ENCODE measurements around the gene SLC47A2.

Gene SLC47A2

DNA sequence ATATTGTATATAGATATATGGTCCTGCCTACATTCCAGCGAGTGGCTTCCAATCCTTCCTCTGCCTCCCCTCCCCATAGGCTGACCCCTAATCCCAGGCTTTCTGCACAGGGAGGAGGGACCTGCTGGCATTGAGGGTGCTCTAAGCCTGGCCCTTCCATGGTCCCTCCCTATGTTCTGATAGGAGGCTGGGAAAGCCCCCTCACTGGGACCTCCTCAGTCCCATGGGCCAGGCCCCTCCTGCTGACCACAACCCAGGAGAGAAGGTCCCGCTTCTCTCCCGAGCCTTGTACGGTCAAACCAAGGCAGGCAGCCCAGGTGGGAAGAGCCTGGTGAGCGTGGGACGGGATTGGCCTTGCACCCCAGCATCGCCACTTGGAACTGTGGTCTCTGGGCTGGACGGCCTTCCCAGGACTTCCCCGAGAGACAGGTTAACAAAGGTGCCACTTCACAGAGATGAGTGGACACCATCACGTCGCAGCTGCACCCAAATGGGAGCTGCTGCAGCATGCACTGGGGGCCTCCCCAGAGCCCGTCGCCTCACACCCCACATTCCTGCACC is 30.9 kb upstream of the SLC47A2 start:
- Histone ChIP-seq H3K36me3 (ENCODE audit: control insufficient read depth, insufficient read depth, low read length) (no peaks in the 10 kb centered on the region), H3K27me3 (replicated peaks; ENCODE audit: control insufficient read depth, insufficient read depth, low read length, poor library complexity, severe bottlenecking) (no peaks in the 10 kb centered on the region), H3K4me3 (ENCODE audit: insufficient read depth, low read depth, low read length, poor library complexity, severe bottlenecking) (no peak overlapping the region), H3K4me1 (ENCODE audit: control insufficient read depth, insufficient read depth, low read length, poor library complexity, severe bottlenecking) (peaks cover 6% of the 10 kb centered on the region), H3K27ac (ENCODE audit: insufficient read depth, low read length, poor library complexity, severe bottlenecking) (no peak overlapping the region), H3K9me3 (ENCODE audit: control insufficient read depth, low read length) (no peaks in the 10 kb centered on the region)
- DNase-seq = no peak

DNA sequence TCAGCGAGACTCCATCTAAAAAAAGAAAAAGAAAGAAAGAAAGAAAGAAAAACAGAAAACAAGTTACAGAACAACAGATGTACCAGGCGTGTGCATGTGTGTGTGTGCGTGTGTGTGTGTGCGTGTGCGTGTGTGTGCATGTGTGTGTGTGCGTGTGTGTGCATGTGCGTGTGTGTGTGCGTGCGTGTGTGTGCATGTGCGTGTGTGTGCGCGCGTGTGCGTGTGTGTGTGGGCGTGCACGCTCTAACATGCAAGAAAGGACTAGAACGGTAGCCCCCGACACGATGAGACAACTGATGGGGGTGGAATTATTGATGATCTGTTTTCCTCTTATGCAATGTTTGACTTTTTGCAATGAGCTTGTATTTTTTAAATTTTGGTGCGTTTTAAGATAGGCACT is 30.1 kb upstream of the SLC47A2 start:
- Histone ChIP-seq H3K9me3 (ENCODE audit: control insufficient read depth, low read length) (no peaks in the 10 kb centered on the region), H3K4me1 (ENCODE audit: control insufficient read depth, insufficient read depth, low read length, poor library complexity, severe bottlenecking) (peaks cover 6% of the 10 kb centered on the region), H3K4me3 (ENCODE audit: insufficient read depth, low read depth, low read length, poor library complexity, severe bottlenecking) (no peak overlapping the region), H3K27ac (ENCODE audit: insufficient read depth, low read length, poor library complexity, severe bottlenecking) (no peak overlapping the region), H3K36me3 (ENCODE audit: control insufficient read depth, insufficient read depth, low read length) (no peaks in the 10 kb centered on the region), H3K27me3 (replicated peaks; ENCODE audit: control insufficient read depth, insufficient read depth, low read length, poor library complexity, severe bottlenecking) (no peaks in the 10 kb centered on the region)
- DNase-seq = no peak

DNA sequence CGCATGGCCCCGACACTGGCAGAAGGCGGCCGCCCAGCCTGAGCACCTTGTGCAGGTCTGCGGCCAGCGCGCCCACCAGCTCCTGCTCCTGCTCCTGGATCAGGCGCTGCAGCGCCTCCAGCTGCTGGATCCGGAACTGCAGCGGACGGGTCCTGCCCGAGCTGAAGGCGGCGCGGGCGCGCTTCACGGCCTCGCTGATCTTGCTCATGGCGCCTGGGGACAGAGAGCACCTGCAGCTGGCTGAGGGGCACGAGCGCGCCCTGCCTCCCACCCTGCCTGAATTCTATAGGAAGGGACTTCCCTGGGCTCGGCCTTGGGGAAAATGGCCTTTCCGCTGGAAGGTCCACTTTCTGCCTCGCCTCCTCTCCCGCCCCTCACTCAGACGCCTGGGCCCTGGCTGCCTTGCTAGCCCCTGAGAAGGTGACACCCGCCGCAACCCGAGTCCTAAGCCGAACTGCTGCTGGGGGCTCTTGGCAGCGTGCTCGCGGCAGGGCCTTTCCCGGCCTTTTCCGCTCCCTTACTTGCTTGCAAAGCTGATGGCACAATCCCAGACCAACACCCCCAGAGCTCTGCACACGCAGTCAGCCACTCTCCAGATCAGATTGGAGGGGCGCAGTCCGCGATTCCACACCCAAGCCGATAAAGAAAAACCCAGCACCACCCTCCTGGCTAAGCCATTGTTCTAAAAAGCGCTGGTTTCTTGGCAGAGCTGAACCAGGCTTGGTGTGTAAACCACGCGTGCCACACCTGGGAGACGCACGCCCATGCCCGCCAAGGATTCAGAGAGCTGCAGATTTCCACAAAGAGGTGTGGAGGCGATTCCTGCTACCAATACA is 28.8 kb upstream of the SLC47A2 start:
- no peaks in the 10 kb centered on the region for H3K9me3 ChIP-seq (ENCODE audit: control insufficient read depth, low read length)
- H3K36me3 ChIP-seq (ENCODE audit: control insufficient read depth, insufficient read depth, low read length) = no peaks in the 10 kb centered on the region
- peak; percentile 42 to 68 (median 67) for DNase-seq
- H3K4me1 ChIP-seq (ENCODE audit: control insufficient read depth, insufficient read depth, low read length, poor library complexity, severe bottlenecking) = peaks cover 6% of the 10 kb centered on the region
- no peaks in the 10 kb centered on the region for H3K27me3 ChIP-seq (replicated peaks; ENCODE audit: control insufficient read depth, insufficient read depth, low read length, poor library complexity, severe bottlenecking)
- peak overlapping the region; percentile 52 for H3K4me3 ChIP-seq (ENCODE audit: insufficient read depth, low read depth, low read length, poor library complexity, severe bottlenecking)
- no peak overlapping the region for H3K27ac ChIP-seq (ENCODE audit: insufficient read depth, low read length, poor library complexity, severe bottlenecking)

DNA sequence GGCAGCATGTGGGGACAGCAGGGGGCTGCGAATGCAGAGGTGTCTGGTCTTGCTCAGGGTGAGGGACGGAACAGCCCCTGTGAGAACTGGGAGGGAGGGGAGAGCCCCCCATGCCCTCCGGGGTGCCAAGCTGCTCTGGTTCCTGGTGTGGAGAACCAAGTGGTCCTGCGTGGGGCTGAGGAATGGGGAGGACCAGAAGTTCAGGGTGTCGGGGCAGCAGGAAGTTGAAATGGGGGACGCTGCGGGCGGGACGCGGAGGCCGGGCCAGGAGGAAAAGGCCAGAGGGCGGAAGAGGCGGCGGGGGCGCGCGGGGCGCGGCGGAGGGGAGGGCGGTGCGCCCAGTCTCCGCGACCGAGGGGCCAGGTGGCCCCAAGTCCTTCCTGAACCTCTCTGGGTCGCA is 28.1 kb upstream of the SLC47A2 start:
- H3K9me3 ChIP-seq (ENCODE audit: control insufficient read depth, low read length) = no peaks in the 10 kb centered on the region
- no peak overlapping the region for H3K27ac ChIP-seq (ENCODE audit: insufficient read depth, low read length, poor library complexity, severe bottlenecking)
- H3K36me3 ChIP-seq (ENCODE audit: control insufficient read depth, insufficient read depth, low read length) = no peaks in the 10 kb centered on the region
- H3K27me3 ChIP-seq (replicated peaks; ENCODE audit: control insufficient read depth, insufficient read depth, low read length, poor library complexity, severe bottlenecking) = no peaks in the 10 kb centered on the region
- no peak for DNase-seq
- H3K4me3 ChIP-seq (ENCODE audit: insufficient read depth, low read depth, low read length, poor library complexity, severe bottlenecking) = peak overlapping the region; percentile 52
- H3K4me1 ChIP-seq (ENCODE audit: control insufficient read depth, insufficient read depth, low read length, poor library complexity, severe bottlenecking) = peaks cover 6% of the 10 kb centered on the region

- Histone ChIP-seq H3K4me1 (ENCODE audit: control insufficient read depth, insufficient read depth, low read length, poor library complexity, severe bottlenecking) (peaks cover 6% of the 10 kb centered on the region), H3K27me3 (replicated peaks; ENCODE audit: control insufficient read depth, insufficient read depth, low read length, poor library complexity, severe bottlenecking) (no peaks in the 10 kb centered on the region), H3K4me3 (ENCODE audit: insufficient read depth, low read depth, low read length, poor library complexity, severe bottlenecking) (no peak overlapping the region), H3K9me3 (ENCODE audit: control insufficient read depth, low read length) (no peaks in the 10 kb centered on the region), H3K36me3 (ENCODE audit: control insufficient read depth, insufficient read depth, low read length) (no peaks in the 10 kb centered on the region), H3K27ac (ENCODE audit: insufficient read depth, low read length, poor library complexity, severe bottlenecking) (no peak overlapping the region)
- DNase-seq = no peak
These were observed 27.0 kb upstream of the SLC47A2 start for GRCh38 chr17:19743101-19744100.

DNA sequence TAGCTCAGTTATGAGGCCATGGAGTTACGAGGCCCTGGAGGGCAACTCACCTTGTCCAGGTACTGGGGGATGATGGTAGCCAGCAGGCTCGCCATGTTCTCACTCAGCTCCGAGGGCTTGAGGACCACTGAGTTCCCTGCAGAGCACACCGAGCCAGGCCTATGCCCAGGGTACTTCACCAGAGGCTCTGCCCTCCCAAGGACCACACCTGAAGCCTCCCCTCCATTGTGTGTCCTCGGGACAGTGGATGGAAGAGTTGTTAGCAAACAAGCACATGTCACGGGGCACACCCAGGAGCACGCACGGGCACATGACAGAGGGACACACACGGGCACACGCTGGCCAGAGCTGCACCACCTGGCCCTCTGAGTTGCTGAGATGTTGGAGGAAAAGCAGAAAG is 26.1 kb upstream of the SLC47A2 start:
- Histone ChIP-seq H3K4me3 (ENCODE audit: insufficient read depth, low read depth, low read length, poor library complexity, severe bottlenecking) (no peak overlapping the region), H3K9me3 (ENCODE audit: control insufficient read depth, low read length) (no peaks in the 10 kb centered on the region), H3K27me3 (replicated peaks; ENCODE audit: control insufficient read depth, insufficient read depth, low read length, poor library complexity, severe bottlenecking) (no peaks in the 10 kb centered on the region), H3K4me1 (ENCODE audit: control insufficient read depth, insufficient read depth, low read length, poor library complexity, severe bottlenecking) (peaks cover 6% of the 10 kb centered on the region), H3K27ac (ENCODE audit: insufficient read depth, low read length, poor library complexity, severe bottlenecking) (no peak overlapping the region), H3K36me3 (ENCODE audit: control insufficient read depth, insufficient read depth, low read length) (no peaks in the 10 kb centered on the region)
- DNase-seq = no peak

DNA sequence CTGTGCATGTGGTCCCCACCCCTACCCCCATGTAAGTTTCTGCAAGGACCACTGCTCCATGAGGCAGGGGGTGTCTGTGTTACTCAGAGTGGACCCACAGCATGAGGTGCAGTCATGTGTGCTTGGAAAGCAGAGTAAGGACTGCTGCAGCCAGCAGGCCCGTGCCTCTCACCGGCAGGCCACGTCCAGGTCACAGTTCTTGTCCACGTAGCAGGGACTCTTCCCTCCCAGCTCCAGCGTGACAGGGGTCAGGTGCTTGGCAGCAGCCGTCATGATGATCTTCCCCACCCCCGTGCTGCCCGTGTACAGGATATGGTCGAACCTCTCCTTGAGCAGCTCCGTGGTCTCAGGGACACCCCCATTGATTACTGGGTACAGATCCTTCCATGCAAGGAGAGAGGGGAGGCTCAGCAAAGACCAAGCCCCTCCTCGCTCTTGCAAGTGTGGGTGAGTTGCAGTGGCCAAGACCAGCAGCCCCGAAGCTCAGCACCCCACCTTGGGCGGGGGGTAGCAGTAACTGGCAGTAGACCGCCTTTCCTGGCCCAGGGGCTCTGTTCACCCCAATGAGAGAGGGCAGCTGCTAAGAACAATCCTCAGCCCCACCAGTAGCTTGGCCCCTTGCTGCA is 25.6 kb upstream of the SLC47A2 start:
- H3K27ac ChIP-seq (ENCODE audit: insufficient read depth, low read length, poor library complexity, severe bottlenecking) = no peak overlapping the region
- H3K27me3 ChIP-seq (replicated peaks; ENCODE audit: control insufficient read depth, insufficient read depth, low read length, poor library complexity, severe bottlenecking) = no peaks in the 10 kb centered on the region
- no peak for DNase-seq
- H3K4me1 ChIP-seq (ENCODE audit: control insufficient read depth, insufficient read depth, low read length, poor library complexity, severe bottlenecking) = peaks cover 6% of the 10 kb centered on the region
- no peaks in the 10 kb centered on the region for H3K9me3 ChIP-seq (ENCODE audit: control insufficient read depth, low read length)
- H3K36me3 ChIP-seq (ENCODE audit: control insufficient read depth, insufficient read depth, low read length) = no peaks in the 10 kb centered on the region
- no peak overlapping the region for H3K4me3 ChIP-seq (ENCODE audit: insufficient read depth, low read depth, low read length, poor library complexity, severe bottlenecking)

GRCh38 chr17:19740933-19741332 is 24.5 kb upstream of the SLC47A2 start:
- DNase-seq = no peak
- Histone ChIP-seq H3K4me1 (ENCODE audit: control insufficient read depth, insufficient read depth, low read length, poor library complexity, severe bottlenecking) (peaks cover 6% of the 10 kb centered on the region), H3K4me3 (ENCODE audit: insufficient read depth, low read depth, low read length, poor library complexity, severe bottlenecking) (no peak overlapping the region), H3K27ac (ENCODE audit: insufficient read depth, low read length, poor library complexity, severe bottlenecking) (no peak overlapping the region), H3K9me3 (ENCODE audit: control insufficient read depth, low read length) (no peaks in the 10 kb centered on the region), H3K27me3 (replicated peaks; ENCODE audit: control insufficient read depth, insufficient read depth, low read length, poor library complexity, severe bottlenecking) (no peaks in the 10 kb centered on the region), H3K36me3 (ENCODE audit: control insufficient read depth, insufficient read depth, low read length) (no peaks in the 10 kb centered on the region)

- Histone ChIP-seq H3K4me1 (ENCODE audit: control insufficient read depth, insufficient read depth, low read length, poor library complexity, severe bottlenecking) (no peaks in the 10 kb centered on the region), H3K4me3 (ENCODE audit: insufficient read depth, low read depth, low read length, poor library complexity, severe bottlenecking) (no peak overlapping the region), H3K36me3 (ENCODE audit: control insufficient read depth, insufficient read depth, low read length) (no peaks in the 10 kb centered on the region), H3K27ac (ENCODE audit: insufficient read depth, low read length, poor library complexity, severe bottlenecking) (no peak overlapping the region), H3K9me3 (ENCODE audit: control insufficient read depth, low read length) (no peaks in the 10 kb centered on the region), H3K27me3 (replicated peaks; ENCODE audit: control insufficient read depth, insufficient read depth, low read length, poor library complexity, severe bottlenecking) (no peaks in the 10 kb centered on the region)
- no peak for DNase-seq
These were observed 23.1 kb upstream of the SLC47A2 start for GRCh38 chr17:19739241-19740201.
